CD4-positive, alpha-beta T cell treated with Interleukin-17A for 4 hours (primary cell): Measurements from ENCODE around the gene FOXO4.

Experiments
- DNase-seq: peaks from one replicate; pipeline ENCODE4 v3.0.0-alpha.2; 2020; ENCODE audit warnings: mixed read lengths

The FOXO4 gene

DNA sequence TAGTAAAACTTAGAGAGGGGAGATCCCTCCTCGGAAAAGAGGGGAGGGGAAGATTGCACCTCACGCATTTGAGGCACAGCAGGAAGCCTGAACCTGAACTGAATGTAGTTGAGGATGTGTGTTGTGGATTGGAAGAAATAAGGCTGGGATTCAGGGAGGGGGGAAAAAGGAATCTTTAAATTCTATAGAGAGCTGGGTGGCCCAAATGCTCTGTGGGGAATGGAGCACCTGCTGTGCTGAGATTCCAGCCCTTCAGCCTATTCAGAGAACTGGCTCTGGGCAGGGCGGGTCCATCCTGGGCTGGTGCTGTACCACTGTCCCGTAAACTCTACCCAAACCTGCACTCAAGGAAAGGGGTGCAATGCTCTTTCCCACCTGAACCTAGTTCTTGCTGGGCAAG lies 4.1 kb downstream of the FOXO4 start:
- DNase-seq, result no peak

DNA sequence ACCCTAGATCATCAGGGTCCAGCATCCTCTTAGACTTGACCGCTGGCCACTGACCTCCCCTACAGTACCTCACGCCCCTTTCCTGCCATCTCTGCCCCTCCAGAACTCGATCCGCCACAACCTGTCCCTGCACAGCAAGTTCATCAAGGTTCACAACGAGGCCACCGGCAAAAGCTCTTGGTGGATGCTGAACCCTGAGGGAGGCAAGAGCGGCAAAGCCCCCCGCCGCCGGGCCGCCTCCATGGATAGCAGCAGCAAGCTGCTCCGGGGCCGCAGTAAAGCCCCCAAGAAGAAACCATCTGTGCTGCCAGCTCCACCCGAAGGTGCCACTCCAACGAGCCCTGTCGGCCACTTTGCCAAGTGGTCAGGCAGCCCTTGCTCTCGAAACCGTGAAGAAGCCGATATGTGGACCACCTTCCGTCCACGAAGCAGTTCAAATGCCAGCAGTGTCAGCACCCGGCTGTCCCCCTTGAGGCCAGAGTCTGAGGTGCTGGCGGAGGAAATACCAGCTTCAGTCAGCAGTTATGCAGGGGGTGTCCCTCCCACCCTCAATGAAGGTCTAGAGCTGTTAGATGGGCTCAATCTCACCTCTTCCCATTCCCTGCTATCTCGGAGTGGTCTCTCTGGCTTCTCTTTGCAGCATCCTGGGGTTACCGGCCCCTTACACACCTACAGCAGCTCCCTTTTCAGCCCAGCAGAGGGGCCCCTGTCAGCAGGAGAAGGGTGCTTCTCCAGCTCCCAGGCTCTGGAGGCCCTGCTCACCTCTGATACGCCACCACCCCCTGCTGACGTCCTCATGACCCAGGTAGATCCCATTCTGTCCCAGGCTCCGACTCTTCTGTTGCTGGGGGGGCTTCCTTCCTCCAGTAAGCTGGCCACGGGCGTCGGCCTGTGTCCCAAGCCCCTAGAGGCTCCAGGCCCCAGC lies 5.2 kb downstream of the FOXO4 start:
- DNase-seq, result peak; percentile 49

DNA sequence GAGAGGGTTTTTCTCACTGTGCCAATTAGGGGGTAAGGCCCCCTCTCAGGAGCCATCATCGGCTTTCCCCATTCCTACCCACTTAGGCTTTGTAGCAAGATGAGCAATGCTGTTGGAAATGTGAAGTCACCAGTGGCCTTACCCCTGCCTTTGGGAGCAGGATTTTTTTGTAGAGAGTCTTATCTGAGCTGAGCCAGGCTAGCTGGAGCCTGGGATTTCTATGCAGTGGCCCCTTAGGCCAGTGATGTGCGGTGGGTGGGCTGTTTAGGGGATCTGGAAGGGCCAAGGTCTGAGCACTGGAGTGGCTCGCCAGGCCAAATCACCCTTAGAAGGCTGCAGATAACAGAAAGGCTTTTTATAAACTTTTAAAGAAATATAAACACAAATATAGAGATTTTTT lies 6.6 kb downstream of the FOXO4 start:
- no peak for DNase-seq

DNA sequence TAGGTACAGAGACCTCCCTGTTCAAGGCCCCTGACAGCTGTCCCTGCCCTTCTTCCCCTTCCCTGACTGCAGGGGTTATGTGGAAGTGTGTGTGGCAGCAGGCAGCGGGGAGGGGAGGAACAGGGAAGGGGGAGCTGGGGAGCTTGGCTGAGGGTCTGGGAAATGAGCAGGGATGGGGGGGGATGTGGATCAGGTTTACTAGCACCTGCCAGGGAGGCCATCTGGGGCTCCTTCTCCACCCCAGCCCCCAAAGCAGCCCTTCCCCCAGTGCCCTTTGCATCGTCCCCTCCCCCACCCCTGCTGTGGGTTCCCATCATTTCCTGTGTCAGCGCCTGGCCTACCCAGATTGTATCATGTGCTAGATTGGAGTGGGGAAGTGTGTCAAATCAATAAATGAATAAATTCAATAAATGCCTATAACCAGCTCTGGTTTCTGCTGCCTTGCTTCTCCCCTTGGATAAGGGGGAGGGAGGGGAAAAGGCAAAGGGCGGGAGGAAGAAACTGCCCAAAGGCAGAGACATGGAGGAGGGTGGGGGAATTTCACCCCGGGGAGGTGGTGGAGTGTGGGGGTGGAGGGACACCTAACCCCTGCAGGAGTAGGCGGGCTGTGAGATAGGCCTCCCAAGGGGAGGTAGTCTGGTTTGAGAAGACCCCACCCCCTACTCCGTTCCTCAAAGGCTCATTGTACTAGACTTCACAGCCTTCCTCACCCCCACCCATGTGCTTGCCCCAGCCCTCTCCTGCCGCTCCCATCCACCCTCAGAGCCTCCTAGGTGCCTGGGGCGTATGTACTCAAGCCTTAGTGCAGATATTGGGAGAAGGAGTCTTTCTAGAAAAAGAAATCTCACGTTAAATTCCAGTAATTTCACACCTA lies 7.7 kb downstream of the FOXO4 start:
- DNase-seq, result peak; percentile 79

DNA sequence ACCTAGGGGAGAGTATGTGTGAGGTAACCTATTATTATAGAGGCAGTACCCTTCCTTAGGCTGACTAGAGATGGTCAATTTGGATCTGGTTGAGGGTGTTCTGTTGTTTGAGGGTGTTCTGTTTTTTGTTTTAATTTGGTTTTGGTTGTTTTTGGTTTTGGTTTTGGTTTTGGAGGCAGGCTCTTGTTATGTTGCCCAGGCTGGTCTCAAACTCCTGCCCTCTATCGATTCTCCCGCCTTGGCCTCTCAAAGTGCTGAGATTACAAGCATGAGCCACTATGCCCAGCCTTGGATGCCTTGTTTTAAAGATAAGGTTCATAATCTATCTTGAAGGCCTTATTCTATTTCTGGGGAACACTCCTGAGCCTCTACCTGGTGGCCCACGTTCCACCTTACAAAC lies 10.0 kb downstream of the FOXO4 start:
- no peak for DNase-seq

DNA sequence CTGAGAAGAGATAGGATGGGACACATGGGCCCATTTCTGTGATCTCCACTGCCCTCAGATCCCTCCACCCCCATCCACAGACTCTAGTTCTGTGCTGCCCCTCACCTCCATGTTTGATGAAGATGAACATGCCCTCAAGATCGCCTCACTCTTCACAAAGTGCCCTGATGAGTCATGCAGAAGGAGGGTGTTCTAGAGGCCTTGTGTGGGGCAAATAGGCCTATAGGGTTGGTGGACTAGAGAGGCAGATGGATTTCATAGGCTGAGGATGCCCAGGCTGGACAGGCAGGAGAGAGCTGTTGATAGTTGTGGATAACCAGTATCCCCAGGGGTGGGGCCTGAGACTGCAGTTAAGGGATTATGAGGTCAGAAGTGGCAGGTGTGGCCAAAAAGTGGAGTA lies 10.8 kb downstream of the FOXO4 start, which contains the start of gene CXorf65:
TSS of gene CXorf65 (minus strand) at position 314 of the 400 bp plus-strand sequence. CDS start at position 130, 184 bp downstream.
- peak; percentile 42 for DNase-seq

DNA sequence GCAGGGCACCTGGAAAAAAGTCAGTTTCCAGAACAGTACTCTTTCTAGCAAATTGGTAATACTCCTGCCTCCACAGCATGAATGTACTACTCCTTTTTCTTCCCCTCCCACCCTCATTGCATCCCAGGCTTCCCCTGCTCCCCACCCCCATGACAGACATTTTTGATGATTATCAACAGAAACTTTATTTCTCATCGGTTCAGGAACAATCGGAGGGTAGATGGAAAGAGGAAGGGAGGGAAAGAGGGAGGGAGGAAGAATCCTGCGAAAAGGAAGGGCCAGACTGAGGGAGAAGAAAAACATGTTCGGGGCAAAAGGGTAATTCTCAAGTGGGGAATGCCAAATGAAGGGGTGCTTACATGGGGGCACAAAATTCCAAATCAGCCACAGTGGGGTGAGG lies 11.6 kb downstream of the FOXO4 start:
- no peak for DNase-seq

DNA sequence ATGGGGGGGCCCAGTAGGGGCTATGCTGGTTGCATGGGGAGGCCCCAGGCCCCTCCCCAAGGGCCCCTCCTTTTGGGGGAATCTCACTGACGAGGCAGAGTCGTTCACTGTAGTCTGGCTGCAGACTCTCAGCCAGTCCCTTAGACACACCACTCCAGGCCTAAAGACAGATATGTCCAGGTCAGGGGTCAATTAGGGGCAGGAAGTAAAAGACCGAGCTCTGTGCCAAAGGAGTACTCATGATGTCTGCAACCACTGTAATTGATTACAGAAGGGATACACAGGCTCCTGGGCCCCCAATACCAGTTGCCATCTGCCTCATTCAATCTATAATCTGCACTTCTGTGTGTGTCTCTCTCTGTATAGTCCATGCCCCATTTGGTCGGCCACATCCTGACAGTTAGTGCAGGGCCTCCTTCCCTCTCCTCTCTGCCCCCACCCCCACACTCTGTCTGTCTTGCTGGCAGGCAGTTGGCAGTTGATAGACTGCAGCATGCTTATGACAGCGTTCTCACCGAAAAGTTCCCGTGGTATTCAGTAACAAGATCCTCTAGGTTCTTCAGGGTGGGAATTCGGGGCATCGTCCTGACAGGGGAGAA lies 12.2 kb downstream of the FOXO4 start:
- peak; percentile 64 for DNase-seq

DNA sequence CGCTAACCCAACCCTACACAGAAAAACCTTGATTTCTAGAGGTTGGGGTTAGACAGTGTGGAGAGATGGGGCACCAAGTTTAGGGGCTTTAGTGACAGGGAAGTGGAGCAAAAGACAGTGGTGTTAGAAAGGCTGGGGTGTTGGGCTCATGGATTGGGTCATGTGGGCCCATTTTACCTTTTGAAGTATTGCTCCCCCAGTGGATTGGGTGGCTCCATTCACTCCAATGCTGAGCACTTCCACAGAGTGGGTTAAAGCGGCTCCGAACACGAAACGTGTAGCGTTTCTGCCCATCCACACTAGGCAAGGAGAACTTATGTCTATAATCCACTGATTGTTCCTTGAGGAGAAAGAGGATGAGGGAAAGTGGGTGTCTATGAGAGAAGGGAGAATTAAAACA lies 13.4 kb downstream of the FOXO4 start:
- no peak for DNase-seq

DNA sequence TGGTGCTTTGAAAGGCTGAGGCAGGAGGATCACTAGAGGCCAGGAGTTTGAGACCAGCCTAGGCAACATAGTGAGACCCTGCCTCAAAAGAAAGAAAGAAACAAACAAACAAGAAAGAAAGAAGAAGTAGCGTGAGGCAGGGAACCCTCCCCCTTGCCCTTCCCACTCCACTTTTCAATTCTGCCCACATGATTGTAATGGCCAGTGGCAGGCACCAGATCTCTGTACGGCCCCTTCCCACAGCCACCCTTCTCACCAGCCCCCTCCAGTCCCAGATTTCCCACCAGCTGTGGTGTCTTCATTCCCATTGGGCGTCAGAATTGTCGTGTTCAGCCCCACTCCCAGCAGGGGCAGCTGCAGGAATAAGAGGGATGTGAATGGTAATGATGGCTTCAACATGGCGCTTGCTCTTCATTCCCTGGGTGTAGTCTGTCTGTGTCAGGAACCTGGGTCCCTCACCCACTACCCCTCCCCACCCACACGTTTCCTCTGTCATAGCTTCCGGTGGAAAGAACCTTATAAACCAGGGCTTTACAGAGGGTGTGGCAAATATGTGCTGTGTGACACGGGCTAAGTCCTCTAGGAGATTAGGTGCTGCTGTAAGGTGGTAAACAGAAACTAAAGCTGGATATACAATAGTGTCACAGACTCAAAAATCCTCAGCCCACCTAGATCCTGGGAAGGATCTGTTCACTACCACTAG lies 15.6 kb downstream of the FOXO4 start, which contains the start of gene IL2RG:
TSS of gene IL2RG (minus strand) at position 437 of the 703 bp plus-strand sequence. CDS start at position 399, 38 bp downstream.
- DNase-seq, result peak; percentile 81

DNA sequence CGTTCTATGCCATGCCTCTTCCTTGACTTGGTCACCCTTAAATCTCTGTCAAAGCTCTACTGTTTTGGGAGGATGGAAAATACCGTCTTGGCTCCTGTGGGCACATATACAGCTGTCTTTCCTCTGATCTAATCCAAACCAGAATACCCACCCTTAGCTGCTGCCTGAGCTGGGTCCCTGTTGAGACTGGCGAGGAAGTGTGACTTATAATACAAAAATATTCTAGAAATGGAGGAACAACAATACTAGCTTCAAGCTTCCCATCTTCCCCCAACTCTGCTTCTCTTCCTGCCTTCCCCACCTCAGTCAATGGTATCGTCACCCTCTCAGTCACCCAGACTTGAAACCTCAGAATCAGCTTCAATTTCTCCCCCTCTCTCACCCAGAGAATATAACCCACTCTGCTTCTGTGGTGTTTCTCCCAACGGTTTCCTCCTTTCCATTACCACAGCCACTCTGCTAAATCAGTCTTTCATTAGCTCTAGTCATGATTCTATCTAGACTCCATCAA lies 16.3 kb downstream of the FOXO4 start:
- DNase-seq, result peak; percentile 44

DNA sequence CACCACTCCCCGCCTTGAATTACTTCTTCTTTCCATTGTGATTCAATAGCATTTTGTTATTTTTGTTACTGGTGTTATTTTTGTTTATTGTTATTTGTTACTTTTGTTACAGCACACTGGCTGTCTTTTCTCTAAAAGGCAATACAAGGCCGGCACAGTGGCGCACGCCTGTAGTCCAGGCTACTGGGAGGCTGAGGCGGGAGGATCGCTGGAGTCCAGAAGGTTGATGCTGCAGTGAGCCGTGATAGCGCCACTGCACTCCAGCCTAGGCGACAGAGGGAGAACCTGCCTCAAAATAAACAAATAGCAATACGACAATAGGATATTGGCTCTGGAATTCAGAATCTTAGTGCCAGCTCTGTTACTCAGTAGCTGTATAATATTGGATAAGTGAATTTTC lies 21.7 kb downstream of the FOXO4 start:
- no peak for DNase-seq

DNA sequence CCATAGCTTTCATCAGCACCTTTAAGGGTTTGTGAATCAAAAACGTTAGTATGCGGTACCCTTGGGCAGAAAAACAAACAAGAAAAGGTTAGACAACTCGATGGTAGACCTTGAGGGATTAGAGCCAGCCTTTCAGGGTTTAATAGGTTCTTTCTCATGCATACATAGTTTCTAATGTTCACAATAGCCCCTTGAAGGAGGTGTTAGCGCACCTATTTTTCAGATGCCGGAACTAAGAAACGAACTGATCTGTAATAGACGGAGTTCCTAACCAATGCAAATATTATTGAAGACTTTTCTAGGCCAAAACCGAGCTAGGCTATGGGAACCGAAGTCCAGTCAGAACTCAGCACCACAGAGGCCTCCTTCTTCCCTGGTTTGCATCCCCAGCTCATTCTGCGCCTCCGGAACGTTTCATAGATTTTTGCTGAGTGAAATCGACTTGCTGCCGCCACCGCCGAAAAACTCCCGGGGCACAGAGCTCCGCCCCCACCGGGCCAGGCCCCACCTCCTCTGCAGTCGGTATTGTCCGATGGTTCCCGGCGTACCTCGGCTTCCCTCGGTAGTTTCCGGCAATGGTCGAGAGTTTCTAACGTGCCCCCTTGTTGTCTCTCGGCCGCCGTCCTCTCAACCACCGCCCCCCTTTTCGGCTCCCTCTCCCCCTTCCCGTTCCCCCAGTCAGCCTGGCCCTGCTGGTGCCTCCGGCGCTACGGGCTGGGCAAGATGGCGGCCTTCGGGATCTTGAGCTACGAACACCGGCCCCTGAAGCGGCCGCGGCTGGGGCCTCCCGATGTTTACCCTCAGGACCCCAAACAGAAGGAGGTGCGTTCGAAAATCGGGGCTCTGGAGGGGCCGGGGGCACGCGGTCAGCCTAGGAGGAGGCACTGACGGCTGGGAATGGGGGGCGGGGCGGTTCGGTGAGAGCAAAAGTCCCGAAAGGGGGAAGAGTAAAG lies 22.7 kb downstream of the FOXO4 start, which contains the start of gene MED12:
TSS of gene MED12 (plus strand) at position 565 of the 953 bp plus-strand sequence. CDS start at position 724, 159 bp downstream.
- DNase-seq, result peak; percentile 88

DNA sequence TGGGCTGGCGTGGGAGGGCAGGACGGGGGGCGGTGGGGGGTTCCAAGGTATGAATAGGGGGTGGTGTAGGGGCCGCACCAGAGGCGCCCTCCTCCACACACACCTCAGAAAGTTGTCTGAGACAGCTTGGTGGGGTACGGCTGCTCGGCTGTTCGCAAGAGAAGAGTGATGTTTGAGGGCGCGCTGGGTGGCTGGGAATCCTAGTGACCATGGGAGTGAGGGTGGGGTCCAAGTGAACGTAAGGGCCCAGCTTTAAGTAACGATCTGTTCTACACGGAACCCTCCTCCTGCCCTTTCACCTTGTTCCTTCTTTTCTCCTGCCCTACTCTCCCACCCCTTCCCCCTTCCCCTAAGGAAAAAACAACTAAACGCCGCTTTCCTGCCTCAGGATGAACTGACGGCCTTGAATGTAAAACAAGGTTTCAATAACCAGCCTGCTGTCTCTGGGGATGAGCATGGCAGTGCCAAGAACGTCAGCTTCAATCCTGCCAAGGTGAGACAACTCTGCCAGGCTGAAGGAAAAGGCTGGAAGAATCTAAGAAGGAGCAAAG lies 23.4 kb downstream of the FOXO4 start:
- no peak for DNase-seq

DNA sequence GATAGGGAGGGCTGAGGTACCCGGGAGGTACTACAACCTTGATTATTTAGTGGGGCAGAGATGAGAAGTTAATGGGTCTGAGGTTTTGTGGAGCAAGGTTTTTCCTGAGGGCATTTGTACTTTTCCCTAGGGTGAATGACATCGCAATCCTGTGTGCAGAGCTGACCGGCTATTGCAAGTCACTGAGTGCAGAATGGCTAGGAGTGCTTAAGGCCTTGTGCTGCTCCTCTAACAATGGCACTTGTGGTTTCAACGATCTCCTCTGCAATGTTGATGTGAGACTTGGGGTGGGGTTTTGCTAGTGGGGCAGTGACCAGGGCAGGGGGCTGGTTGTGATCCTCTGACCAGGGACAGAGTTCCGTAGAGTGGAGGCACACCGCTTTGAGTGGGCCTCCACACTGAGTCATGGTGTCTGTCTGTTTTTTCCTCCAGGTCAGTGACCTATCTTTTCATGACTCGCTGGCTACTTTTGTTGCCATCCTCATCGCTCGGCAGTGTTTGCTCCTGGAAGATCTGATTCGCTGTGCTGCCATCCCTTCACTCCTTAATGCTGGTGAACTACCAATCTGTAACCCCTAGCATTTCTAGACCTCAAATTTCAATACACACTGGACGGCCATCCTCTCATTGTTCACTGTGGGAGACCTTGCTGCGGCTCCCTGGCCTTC lies 32.6 kb downstream of the FOXO4 start:
- no peak for DNase-seq

DNA sequence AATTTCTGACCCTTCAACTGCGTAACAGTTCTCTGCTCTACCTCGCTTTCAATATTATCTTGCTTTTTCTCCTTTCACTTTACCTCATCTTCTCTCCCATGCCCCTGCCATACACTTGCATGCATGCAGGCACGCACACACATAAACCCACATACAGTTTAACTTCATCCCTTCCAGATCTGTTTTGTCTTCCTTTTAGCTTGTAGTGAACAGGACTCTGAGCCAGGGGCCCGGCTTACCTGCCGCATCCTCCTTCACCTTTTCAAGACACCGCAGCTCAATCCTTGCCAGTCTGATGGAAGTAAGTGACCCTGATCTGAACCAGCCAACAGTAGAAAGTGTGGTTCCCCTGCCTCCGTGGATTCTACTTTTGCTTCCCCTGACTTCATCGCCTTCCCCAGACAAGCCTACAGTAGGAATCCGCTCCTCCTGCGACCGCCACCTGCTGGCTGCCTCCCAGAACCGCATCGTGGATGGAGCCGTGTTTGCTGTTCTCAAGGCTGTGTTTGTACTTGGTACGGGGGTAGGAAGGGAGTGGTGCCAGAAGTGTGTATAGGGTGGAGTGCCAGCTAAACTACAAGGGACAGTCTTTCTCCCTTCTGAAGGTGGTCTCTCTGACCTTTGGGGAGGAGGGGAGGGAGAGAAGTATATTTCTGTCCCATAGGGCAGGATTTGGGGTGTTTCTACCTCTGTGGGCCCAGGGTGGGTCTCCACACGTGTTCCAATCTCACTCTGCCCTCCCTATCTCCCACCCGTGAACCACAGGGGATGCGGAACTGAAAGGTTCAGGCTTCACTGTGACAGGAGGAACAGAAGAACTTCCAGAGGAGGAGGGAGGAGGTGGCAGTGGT lies 33.5 kb downstream of the FOXO4 start:
- peak; percentile 86 for DNase-seq

DNA sequence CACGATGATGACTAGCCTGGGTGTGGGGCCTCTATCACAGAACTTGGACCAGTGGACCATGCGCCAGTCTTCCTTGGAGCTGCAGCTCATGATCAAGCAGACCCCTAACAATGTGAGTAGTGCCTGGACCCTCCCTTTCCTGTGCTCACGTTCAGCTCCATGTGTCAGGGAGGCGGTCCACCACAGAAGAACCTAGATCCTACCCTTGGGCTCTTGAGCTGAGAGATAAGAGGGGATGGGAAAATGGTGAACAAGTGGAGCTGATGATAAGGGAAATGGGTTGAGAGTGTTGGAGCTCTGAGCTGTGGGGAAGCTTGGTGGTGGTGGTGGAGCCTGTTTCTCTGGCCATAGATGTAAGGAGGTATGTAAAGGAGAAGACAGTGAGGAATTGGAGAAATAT lies 35.9 kb downstream of the FOXO4 start:
- no peak for DNase-seq

DNA sequence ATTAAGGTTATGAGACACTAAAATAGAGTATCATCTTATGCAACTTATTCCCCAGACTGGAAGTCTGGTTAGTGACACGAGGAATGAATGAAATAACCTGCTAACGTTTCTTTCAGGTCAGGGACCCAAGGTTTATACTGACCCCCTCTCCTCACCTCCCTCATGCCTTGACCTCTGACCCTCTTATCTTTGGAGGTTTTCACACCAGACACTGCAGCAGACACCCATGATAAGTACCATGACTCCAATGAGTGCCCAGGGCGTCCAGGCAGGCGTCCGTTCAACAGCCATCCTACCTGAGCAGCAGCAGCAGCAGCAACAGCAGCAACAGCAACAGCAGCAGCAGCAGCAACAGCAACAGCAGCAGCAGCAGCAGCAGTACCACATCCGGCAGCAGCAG lies 44.8 kb downstream of the FOXO4 start:
- DNase-seq, result no peak

DNA sequence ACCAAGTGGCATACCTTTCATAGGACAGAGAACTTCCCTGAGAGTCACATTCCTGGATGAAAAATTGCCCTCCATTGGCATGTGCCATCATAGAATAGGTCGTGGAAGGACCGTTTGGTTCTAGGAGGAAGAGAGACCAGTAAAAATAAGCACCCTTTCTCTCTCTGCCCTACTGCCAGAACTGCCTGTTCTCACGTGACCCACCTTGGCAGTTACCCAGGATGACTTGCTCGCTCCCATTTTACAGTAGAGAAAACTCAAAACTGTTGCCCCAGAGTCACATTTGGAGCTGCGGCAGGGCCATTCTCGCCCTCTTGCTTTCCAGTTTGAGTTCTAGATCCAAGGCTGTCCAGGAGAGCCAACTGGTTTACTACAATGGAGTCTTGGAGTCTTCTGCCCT lies 47.9 kb downstream of the FOXO4 start:
- DNase-seq, result no peak
